Activated naive CD4-positive, alpha-beta T cell treated with anti-CD3 and anti-CD28 coated beads, Interleukin-2, amount 50 U/mL, for 16 hours (primary cell): ENCODE measurements around the gene CCDC148.

Source experiments
- DNase-seq: peaks from one replicate; pipeline ENCODE4 v3.0.0-alpha.2; 2020

Gene CCDC148

GRCh38 chr2:158202161-158202815 lies 254.3 kb downstream of the CCDC148 start:
- no peak for DNase-seq

- DNase-seq = no peak
Measured at GRCh38 chr2:158199928-158200650, 256.5 kb downstream of the CCDC148 start.

- DNase-seq = no peak
Measured at GRCh38 chr2:158197940-158198339, 258.6 kb downstream of the CCDC148 start.

- DNase-seq = no peak
Measured at GRCh38 chr2:158194229-158194628, 262.3 kb downstream of the CCDC148 start.

- no peak for DNase-seq
Measured at GRCh38 chr2:158192515-158193443, 263.8 kb downstream of the CCDC148 start.

GRCh38 chr2:158191076-158191895 lies 265.3 kb downstream of the CCDC148 start:
- peak; percentile 35 for DNase-seq

GRCh38 chr2:158189526-158189925 lies 267.0 kb downstream of the CCDC148 start:
- no peak for DNase-seq

- DNase-seq = no peak
Measured at GRCh38 chr2:158187908-158188307, 268.6 kb downstream of the CCDC148 start.

GRCh38 chr2:158184556-158185343 lies 271.8 kb downstream of the CCDC148 start:
- no peak for DNase-seq

GRCh38 chr2:158184001-158184400 lies 272.6 kb downstream of the CCDC148 start:
- no peak for DNase-seq

GRCh38 chr2:158182676-158183295 lies 273.8 kb downstream of the CCDC148 start:
- no peak for DNase-seq

- DNase-seq = no peak
Measured at GRCh38 chr2:158181171-158181570, 275.4 kb downstream of the CCDC148 start.

- no peak for DNase-seq
Measured at GRCh38 chr2:158179660-158180059, 276.9 kb downstream of the CCDC148 start.

- DNase-seq = no peak
Measured at GRCh38 chr2:158178646-158179045, 277.9 kb downstream of the CCDC148 start.

- no peak for DNase-seq
Measured at GRCh38 chr2:158174956-158175355, 281.6 kb downstream of the CCDC148 start.

GRCh38 chr2:158174495-158174894 lies 282.1 kb downstream of the CCDC148 start:
- no peak for DNase-seq

- DNase-seq = no peak
Measured at GRCh38 chr2:158172719-158173118, 283.8 kb downstream of the CCDC148 start.

GRCh38 chr2:158154596-158154995 lies 302.0 kb downstream of the CCDC148 start:
- no peak for DNase-seq

GRCh38 chr2:158153270-158154015 lies 303.1 kb downstream of the CCDC148 start:
- DNase-seq = no peak

- DNase-seq = no peak
Measured at GRCh38 chr2:158144914-158145625, 311.5 kb downstream of the CCDC148 start.
